ENCODE data around the gene TRAPPC14.

DNA sequence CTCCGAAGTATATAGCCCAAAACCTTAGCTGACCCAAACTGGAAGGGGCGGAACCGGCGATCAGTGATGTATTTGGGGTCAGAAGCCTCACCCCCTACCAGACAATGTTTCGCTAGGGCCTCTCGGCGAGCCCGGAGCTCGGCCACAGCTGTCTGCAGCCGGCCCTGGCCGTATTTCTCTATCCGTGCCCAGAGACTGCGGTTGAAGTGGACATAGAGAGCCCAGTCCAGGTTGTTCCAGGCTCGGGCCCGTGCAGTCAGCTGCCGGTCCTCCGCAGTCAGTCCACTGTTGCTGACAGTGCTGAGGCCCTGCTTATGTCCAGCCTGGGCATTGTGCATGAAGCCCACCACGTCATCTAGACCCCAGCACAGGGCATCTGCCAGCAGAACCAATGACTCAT, 1.5 kb upstream of the TRAPPC14 start:
- TF ChIP-seq, protein P1, sequence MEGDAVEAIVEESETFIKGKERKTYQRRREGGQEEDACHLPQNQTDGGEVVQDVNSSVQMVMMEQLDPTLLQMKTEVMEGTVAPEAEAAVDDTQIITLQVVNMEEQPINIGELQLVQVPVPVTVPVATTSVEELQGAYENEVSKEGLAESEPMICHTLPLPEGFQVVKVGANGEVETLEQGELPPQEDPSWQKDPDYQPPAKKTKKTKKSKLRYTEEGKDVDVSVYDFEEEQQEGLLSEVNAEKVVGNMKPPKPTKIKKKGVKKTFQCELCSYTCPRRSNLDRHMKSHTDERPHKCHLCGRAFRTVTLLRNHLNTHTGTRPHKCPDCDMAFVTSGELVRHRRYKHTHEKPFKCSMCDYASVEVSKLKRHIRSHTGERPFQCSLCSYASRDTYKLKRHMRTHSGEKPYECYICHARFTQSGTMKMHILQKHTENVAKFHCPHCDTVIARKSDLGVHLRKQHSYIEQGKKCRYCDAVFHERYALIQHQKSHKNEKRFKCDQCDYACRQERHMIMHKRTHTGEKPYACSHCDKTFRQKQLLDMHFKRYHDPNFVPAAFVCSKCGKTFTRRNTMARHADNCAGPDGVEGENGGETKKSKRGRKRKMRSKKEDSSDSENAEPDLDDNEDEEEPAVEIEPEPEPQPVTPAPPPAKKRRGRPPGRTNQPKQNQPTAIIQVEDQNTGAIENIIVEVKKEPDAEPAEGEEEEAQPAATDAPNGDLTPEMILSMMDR (IDR thresholded peaks at IDR 0.05) = no peak
- no peak for TF ChIP-seq POLR2A (IDR thresholded peaks at IDR 0.05)
